ENCODE data around the gene LRRC74B.
A peak's percentile ranks its signal among the peaks of the same experiment; 100 is the strongest.

Gene LRRC74B

GRCh38 chr22:21101877-21102638 lies 56.3 kb downstream of the LRRC74B start:
- DNase-seq (ENCODE audit: low spot score), result no peak

- peak; percentile 85 for DNase-seq (ENCODE audit: low spot score)
Observed at GRCh38 chr22:21102659-21103267, 57.0 kb downstream of the LRRC74B start.

- no peak for DNase-seq (ENCODE audit: low spot score)
Observed at GRCh38 chr22:21103633-21104032, 57.9 kb downstream of the LRRC74B start.

GRCh38 chr22:21104126-21104691 lies 58.5 kb downstream of the LRRC74B start:
- no peak for DNase-seq (ENCODE audit: low spot score)

- no peak for DNase-seq (ENCODE audit: low spot score)
Observed at GRCh38 chr22:21105294-21105693, 59.5 kb downstream of the LRRC74B start.

GRCh38 chr22:21106000-21106399 lies 60.3 kb downstream of the LRRC74B start:
- no peak for DNase-seq (ENCODE audit: low spot score)

- no peak for DNase-seq (ENCODE audit: low spot score)
Observed at GRCh38 chr22:21108379-21109115, 62.8 kb downstream of the LRRC74B start.

Small RNA genes within 50 kb of the gene (small RNA-seq; reads per million reads assigned to genes)
- 0 reads per million in 2 experiments for gene MIR649

Measured in SK-N-DZ (cell line).